HG03575 (cell line): ENCODE data around the gene CCNY.
A peak's percentile ranks its signal among the peaks of the same experiment; 100 is the strongest.

ENCODE experiments used
- ATAC-seq: cut with Tn5 transposase; IDR thresholded peaks from one replicate; pipeline ENCODE4 v1.9.1; 2021; ENCODE audit not compliant: unreplicated experiment, insufficient number of reproducible peaks, low FRiP score; ENCODE audit errors: extremely low read depth

Gene CCNY

DNA sequence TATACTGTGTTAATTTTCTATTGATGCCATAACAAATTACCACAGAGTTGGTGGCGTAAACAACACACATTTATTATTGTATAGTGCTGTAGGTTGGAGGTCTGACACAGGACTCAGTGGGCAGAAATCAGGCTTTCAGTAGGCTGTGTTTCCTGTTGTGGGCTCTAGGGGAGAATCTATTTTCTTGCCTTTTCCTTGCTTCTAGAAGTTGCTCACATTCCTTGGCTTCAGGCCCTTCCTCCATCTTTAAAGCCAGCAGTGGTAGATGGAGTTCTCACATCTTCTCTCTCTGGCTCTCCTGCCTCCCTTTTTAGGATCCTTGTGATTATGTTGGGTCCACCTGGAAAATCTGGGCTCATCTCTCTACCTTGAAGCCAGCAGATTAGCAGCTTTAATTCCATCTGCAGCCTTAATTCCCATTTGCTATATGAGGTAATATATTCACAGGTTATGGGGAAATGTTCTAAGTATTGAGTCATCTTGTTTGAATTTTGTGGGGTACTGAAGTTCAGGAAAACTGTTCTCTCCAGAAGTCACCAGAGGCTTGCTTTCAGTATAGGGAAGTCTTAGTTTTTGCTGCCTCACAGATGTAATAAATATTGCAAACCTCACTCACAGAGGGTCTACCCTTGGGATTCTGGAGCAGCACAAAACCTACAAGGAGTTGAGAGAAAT lies 38.9 kb downstream of the CCNY start:
- ATAC-seq, result no peak

DNA sequence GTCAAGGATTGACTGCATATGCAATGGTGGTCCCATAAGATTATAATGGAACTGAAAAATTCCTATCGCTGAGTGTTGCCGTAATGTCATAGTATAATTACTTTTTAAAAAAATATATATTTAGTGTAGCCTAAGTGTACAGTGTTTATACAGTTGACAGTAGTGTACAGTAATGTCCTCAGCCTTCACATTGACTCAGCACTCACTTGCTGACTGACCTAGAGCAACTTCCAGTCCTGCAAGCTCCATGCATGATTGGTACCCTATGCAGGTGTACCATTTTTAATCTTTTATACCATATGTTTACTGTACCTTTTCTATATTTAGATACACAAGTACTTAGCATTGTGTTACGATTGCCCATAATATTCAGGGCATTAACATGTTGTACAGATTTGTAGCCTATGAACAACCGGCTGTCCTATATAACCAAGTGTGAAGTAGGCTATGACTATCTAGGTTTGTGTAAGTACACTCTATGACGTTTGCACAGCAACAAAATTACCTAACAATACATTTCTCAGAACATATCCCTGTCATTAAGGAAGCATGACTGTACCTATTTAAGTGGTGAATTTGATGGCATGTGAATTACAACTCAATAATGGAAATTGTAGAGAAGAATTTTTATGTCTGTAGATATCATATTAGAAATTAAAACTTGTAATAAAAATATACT lies 40.9 kb downstream of the CCNY start:
- ATAC-seq, result no peak

DNA sequence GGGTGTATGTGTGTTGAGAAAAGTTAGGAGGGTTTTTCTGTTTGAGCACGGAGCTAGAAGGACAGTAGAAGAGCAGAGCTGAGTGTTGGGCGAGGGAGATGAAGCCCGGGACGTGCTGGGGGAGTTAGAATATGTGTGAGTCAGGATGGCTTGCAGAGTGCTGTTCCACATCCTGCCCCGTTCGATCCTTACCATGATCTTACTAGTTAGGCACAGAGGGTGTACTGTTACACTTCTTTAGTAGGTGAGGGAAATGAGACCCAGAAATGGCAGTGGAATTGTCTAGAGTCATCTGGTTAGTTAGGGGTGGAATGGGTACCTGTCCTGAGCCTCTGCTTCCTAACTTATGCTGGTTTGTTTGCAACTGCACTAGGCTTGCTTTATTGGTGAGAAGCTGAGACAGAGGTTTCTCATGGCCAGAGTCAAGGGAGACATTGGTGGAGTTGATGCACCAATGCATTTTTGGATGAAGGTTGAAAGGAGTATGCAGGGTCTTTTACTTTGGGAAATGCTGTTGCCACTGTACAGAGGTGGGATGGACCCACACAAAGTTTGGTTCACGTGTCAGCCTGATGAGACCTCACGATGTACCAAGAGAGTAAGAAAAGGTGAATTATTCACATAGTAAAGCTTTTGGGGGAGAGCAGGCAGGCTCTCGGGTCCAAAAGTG lies 42.4 kb downstream of the CCNY start:
- ATAC-seq, result no peak

DNA sequence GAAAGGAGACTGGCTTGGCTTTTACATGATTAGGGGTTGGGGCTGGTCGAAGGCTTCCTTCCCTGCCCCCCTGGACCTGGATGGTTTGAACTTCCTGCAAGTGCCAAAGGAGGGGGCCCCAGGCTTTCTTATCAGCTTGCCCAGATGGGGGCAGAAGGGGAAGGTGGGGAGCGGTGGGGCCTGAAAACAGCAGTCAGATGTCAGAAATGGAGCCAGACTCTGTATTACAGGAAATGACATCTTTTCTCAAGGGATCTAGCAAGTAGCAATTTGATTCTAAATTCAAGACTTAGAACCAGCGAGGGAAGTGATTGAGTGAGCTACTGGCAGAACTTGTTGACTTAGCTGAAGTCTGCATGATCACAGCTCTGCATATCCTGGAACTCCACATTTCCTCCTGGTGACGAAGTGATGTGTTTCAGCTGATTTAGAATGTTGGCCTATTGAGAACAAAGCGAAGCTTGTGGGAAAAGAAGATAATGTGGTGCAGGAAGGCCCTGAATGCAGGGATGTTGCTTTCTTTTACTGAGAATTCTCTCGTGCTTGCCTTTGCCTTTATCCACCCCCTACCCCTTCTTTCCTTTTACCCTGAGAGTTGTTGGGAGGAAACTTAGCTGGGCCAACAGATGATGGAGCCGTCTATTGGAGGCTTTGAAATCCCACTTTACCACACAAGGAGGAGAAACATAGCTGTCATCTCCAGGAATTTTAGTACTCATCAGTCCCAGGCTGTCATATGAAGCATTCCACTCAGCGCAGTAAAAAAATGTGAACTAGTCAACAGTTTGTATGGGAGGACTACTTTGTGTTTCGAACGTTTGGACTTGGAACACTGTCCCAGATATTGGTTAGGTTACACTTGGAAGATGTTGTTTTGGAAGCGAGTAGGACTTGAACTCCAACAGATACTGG lies 43.2 kb downstream of the CCNY start:
- peak; percentile 63 for ATAC-seq

DNA sequence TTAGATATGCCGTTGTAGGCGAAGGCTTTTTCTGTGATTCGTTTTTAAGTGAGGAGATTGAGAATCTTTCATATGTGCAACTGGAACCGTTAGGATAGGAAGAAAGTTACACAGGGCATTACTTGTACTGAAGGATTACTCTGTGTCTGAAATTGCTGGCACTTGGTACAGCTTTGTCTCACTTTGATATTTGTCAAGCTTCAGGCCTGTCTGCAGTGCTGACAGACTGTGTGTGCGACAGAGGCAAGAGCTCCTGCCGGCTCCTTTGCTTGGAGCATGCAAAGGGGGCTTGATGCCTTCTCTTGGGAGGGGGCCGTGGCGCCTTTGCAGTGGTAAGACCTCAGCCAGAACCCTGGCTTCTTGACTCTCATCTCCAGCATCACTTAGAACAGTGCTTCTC lies 45.8 kb downstream of the CCNY start:
- no peak for ATAC-seq

DNA sequence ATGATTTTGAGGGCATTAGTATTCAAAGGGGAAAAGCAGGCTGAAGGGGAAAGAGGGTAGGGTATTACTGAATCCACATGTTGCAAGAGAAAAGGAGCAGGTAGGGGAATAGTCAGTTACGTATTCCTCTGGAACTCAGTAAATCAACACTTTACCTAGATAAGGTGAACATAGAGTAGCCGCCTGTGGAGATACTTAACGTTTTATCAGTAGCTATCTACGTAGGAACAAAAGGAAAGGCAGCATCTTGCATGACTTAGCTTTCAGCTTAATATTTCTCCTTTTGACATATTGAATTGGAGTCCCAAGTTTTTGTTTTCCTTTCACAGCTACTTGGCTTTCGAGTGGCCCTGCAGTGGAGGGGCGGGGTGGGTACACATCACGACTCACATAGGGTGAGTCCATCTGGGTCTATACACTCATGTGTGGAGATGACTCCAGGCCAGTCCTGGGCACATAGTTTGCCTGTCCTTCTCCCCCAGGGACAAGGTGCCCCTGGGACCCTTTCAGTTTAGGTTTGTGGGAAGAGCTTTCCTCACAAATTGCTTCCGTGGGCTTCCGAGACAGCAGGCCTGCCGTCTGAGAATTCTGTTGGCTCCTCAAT lies 48.1 kb downstream of the CCNY start:
- ATAC-seq, result no peak

DNA sequence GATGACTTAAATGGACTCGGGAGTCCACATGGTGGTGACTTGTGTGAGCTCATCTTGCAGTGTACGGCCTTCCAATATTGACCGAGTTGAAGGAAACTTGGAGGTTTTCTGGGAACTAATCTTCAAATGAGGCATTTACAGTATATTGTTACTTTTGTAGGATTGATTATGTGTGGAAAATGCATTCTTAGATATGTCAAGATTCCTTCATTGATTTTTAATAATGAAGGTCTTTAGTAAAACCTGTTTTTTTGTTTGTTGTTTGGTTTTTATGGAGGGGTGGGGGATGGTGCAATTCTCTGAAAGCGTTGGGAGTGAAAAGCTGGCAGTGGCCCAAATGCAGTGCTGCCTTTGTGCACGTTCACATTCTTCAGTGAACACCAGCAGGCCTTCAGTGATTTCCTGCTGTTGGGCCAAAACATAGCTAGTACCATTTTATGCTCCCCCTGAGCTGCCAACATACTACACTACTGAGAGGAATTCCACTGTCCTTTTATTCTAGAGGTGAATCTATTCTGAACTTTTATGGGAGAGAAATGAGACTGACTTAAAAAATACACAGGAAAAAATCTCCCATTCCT lies 50.4 kb downstream of the CCNY start:
- ATAC-seq, result no peak

DNA sequence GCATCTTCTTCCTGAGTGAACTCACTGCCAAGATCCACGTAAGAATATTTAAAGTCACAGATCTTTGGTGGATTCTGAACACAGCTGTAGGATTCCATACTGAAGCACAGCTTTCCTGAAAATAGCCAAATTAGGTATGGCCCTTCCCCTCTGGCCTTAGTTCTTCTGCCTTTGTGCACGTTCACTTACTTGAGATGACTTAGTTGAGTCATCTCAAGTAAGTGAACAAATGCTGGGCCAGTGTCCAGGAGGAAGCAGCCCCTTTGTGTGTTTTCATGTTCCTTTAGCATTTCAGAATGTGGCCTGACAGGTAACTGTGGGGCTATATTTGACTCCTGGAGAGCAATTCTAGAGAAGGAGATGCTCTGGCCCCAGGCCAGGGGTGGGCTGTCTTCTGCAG lies 51.5 kb downstream of the CCNY start:
- no peak for ATAC-seq

DNA sequence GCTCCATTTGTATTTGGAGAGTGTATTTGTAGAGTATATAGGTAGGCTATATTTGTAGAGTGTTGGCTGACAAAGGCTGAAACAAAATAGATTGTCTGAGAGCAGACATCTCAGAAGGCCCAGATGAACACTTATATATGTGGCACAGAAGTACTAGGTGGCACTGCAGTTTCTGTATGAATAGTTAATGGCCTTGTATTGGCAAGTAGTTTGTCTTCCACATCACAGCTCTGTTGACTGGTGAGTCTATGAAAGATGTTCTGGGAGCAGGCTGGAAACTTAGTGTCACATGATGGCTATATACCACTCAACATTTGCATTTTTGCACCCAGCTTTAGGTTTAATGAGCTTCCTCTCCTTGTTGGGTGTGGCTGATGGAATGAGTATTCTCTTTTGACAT lies 51.9 kb downstream of the CCNY start:
- no peak for ATAC-seq

DNA sequence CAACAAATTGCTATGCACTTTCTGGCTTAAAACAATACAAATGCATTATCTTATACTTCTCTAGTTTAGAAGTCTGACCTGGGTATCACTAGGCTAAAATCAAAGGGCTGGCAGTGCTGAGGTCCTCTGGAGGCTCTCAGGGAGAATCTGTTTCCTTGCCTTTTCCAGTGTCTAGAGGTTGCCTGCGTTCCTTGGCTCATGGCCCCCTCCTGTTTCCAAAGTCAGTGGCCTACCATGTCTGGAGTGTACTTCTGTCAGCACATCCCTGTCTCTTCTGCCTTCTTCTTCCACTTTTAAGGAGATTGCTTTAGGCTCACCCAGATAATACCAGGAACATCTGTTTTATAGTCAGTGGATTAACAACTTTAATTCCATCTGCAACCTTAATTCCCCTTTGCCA lies 52.4 kb downstream of the CCNY start:
- no peak for ATAC-seq

DNA sequence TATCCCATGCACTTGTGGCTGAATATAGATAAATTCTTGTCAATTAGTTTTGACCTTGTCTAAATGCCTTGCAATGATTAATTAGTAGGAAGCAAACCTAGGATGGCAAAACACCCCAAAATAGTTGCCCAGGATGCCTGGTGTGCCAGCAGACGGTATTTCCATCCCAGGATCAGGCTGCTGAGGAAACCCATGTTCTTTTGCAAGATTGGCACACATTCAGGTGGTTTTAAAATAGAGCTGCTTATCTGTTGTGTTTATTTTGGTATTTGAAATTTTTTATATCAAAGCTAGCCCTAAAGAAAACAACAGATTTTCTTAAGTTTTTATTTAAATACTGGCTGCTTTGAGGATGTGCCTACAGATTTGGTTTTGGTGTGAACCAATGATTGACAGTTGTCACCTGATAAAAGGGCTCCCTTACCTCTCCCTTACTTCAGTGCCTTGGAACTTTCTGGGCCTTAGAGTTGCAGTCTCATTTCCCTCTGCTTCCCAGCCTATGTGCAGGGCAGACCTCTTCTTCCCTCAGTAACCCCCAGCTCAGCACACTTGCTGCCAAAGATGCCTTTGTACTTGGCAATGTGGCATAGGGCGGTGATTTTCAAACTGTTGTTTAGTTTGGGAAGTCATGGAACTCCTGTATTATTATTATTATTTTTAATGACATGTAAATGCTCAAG lies 54.0 kb downstream of the CCNY start:
- no peak for ATAC-seq

DNA sequence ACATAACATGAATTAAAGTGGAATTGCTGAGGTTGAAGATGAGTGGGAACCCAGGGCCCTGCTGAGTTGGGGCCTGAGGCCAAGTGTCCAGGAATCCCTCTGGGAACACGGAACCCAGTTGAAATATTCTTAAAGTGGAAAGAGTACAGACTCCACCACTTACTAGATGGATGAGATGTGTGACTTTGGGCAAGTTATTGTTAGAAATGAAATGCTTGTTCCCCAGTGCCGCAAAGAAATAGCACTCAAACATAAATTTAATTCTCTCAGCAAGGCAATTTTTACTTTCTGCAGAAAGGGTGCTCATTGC lies 54.5 kb downstream of the CCNY start:
- ATAC-seq, result no peak

DNA sequence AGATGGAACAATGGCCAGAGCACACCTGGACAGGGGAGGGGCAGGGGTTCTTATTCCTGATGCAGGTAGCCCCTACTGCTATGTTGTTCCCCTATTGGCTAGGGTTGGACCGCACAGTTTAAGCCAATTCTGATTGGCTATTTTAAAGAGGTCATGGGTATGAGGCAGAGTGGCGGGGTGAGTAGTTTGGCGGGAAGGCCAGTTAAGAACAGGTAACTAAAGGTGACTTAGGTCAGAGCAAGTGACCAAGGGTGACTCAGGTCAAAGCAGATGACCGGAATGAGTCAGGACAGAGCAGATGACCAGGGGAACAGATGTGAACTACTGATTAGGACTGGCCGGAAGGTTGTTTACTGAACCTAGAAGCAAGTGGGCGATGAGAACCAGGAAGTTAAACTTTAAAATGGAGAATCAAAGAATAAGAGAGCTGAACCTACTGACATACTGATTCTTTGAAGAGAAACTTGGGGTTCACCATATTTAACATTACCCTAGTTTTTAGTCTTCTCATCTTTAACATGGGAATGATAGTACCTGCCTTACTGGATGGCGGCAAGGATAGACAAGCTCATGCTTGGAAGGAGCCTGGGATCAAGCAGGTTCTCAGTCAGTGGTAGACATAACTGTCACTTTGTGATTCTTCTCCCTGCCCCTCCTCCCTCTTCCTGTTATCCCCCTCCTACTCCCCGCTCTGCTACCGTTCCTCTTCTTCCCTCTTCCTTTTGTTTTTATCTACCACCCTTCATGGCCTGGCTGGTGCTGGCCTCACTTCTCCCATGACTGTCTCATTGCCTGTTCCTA lies 55.0 kb downstream of the CCNY start:
- ATAC-seq, result no peak

DNA sequence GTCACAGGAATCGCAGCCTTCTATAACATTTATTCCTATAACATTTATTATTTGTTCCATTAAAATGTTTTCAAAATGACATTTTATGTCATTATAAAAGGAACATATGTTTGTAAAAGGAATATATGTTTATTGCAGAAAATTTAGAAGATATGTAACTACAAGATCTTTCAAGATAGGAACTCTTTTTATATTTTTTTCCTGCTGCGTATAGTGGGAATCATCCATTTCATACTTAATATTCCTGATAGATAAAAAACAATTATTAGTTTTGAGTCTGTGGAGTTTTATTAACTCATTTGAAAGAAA lies 55.6 kb downstream of the CCNY start:
- no peak for ATAC-seq

DNA sequence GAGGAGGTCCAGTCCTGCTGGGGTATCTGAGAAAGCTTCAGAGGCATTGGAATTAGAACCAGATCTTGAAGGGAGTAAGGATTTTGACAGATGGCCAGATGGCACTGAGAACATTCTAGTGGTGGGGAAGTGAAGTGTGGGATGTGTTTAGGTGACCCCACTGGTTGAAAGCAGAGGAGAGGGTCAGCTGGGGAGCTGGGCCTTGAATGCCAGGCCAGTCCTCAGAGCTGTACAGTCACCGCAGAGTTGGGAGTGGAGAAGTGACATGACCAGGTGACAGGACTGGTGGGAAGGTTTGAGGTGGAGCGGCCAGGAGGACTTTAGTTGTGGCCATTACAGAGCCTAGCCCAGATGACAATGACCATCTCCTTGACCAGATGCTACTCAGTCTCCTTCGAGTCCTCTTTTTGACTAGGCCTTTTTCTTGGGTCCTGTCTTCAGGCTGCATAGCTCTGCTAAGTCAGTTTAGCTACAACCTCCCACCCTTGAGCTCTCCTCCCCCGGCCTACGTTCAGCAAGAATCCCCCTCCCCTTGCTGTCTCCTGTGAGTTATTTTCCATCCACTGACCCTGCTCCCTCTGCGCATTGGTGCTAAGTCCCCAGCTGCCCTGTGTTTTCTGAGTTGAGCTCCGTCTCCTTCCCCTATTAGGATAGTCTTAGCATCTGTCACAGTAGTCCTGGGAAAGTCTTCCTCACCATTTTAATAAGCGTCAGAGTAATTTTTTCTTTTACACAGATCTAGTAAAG lies 56.3 kb downstream of the CCNY start:
- ATAC-seq, result no peak

DNA sequence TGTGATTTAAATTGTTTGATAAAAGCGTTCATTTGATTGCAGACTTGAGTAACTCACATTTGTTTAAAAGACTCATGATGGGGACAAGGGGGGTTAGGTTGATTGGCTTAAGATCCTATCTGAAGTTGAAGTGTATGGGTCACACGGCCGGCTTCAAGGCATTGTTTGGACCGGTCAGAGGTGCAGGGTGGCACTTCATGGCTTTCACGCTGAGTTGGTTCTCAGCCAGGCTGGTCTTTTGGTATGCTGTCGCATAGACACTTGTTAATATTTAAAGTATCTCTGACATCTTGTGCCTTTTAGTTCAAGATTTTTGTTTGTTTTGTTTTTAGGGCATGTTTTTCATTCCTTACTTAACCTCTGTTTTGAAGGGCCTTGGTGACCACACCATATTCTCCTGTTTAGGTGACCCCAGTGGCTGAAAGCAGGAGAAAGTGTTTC lies 58.1 kb downstream of the CCNY start:
- no peak for ATAC-seq

DNA sequence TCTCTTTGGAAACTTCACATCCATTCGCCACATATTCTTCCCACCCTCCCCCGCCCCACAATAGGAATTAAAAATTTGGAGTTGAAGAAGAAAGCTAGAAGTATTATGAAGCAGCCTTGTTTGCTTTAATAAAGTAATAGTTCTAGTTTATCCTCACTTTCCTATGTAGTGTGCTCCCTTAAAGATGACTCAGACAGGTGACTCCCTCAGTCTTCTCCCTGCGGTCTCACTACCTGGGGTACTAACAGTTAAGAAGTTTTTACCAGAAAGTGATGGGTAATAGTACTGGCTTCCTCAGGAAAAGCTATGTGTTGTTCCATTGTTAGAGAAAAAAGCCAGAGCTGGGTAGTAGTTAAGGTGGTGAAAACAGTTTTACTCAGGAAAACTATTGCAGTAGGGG lies 58.6 kb downstream of the CCNY start:
- no peak for ATAC-seq
